Keratinocyte (primary cell): ENCODE results near the gene TANC2. TPM values are rescaled to one million over a fixed set of nuclear protein-coding genes. Genes with fewer than 3 reads are reported as not detected.

ENCODE experiments used
- DNase-seq: peaks from one replicate; pipeline ENCODE4 v3.0.0-alpha.2; 2011; ENCODE audit warnings: low read depth, missing footprints, low spot score
- FAIRE-seq: peaks from 2 replicates; lab custom pipeline; 2011; peaks lifted over from hg19 to GRCh38; lab: Jason Lieb, UNC
- H2AFZ ChIP-seq: 2 replicates; pipeline ENCODE4 v1.6.0; 2012; ENCODE audit warnings: low read length, control low read depth, inconsistent platforms; ENCODE audit not compliant: control insufficient read depth
- H3K27ac ChIP-seq: 2 replicates; pipeline ENCODE4 v1.5.1; 2011; ENCODE audit warnings: low read length; ENCODE audit not compliant: control insufficient read depth, insufficient read depth
- H3K27me3 ChIP-seq: 3 replicates; pipeline ENCODE4 v1.6.0; 2011; ENCODE audit warnings: low read length; ENCODE audit not compliant: control insufficient read depth, insufficient read depth; ENCODE audit errors: extremely low read depth
- H3K36me3 ChIP-seq, 2 experiments: 2 replicates in 1 of 2; 3 replicates in 1 of 2; pipeline ENCODE4 v1.5.1; 2011; ENCODE audit warnings: low read length in 2 of 2, mild to moderate bottlenecking in 1 of 2; ENCODE audit not compliant: control insufficient read depth in 2 of 2, insufficient read depth in 2 of 2; ENCODE audit errors: extremely low read depth in 1 of 2
- H3K4me1 ChIP-seq: 3 replicates; pipeline ENCODE4 v1.5.1; 2011; ENCODE audit warnings: low read length; ENCODE audit not compliant: control insufficient read depth, insufficient read depth; ENCODE audit errors: extremely low read depth
- H3K4me2 ChIP-seq: 3 replicates; pipeline ENCODE4 v1.6.0; 2011; ENCODE audit warnings: low read depth, low read length; ENCODE audit not compliant: control insufficient read depth, insufficient read depth; ENCODE audit errors: extremely low read depth
- H3K4me3 ChIP-seq, 3 experiments: fragments of 200-600 bp in 1 of 3; sonication (generic) in 1 of 3; 2 replicates in 2 of 3; 3 replicates in 1 of 3; pipeline ENCODE4 v1.5.1; 2011 to 2016; ENCODE audit warnings: low read length in 3 of 3, mild to moderate bottlenecking in 3 of 3, control low read depth in 2 of 3, inconsistent platforms in 1 of 3, low read depth in 1 of 3, mixed read lengths in 1 of 3, mixed run types in 1 of 3, moderate library complexity in 1 of 3; ENCODE audit not compliant: control insufficient read depth in 2 of 3, insufficient read depth in 2 of 3; ENCODE audit errors: extremely low read depth in 1 of 3
- H3K79me2 ChIP-seq: 2 replicates; pipeline ENCODE4 v1.6.0; 2012; ENCODE audit warnings: low read length; ENCODE audit not compliant: control insufficient read depth, insufficient read depth
- H3K9ac ChIP-seq: 3 replicates; pipeline ENCODE4 v1.6.0; 2011; ENCODE audit warnings: low read length; ENCODE audit not compliant: control insufficient read depth, insufficient read depth; ENCODE audit errors: extremely low read depth
- H3K9me1 ChIP-seq: 3 replicates; pipeline ENCODE4 v1.6.0; 2011; ENCODE audit warnings: low read length; ENCODE audit not compliant: control insufficient read depth, insufficient read depth; ENCODE audit errors: extremely low read depth
- H3K9me3 ChIP-seq: 2 replicates; pipeline ENCODE4 v1.5.1; 2012; ENCODE audit warnings: low read depth, low read length; ENCODE audit not compliant: control insufficient read depth
- H4K20me1 ChIP-seq: 3 replicates; pipeline ENCODE4 v1.6.0; 2011; ENCODE audit warnings: low read length; ENCODE audit not compliant: control insufficient read depth, insufficient read depth; ENCODE audit errors: extremely low read depth
- CTCF ChIP-seq, 3 experiments: IDR thresholded peaks in 1 of 3; conservative IDR thresholded peaks in 1 of 3; optimal IDR thresholded peaks in 1 of 3; 2 replicates in 2 of 3; 3 replicates in 1 of 3; pipeline versions ENCODE3 to v1.5.1; 2011; ENCODE audit warnings: low read length in 3 of 3, mild to moderate bottlenecking in 3 of 3, moderate library complexity in 2 of 3, control low read depth in 1 of 3, inconsistent platforms in 1 of 3; ENCODE audit not compliant: insufficient read depth in 2 of 3; ENCODE audit errors: extremely low read depth in 1 of 3
- EZH2 ChIP-seq: IDR thresholded peaks from one replicate; pipeline ENCODE4 v1.6.1; 2012; ENCODE audit warnings: inconsistent platforms, mild to moderate bottlenecking, low read length, moderate library complexity
- dilution Hi-C: fragments of 300-500 bp; cut with MboI; formaldehyde crosslinking; loops from one replicate; pipeline ENCODE4 v1.7.0; 2020; ENCODE audit warnings: low sequenced_read_pairs; ENCODE audit not compliant: extremely low pct_ligation_motif_present
- polyA plus RNA-seq, 5 experiments: library from polyadenylated mRNA; depleted of rRNA in 3 of 5; stranded (reverse) in 3 of 5; stranded (forward) in 1 of 5; unstranded in 1 of 5; fragments of >200 nt; gene quantifications; 1 replicate in 1 of 5; 2 replicates in 3 of 5; 3 replicates in 1 of 5; pipeline versions ENCODE4 v1.2.1 to v1.2.3, GENCODE V29; 2011 to 2012; ENCODE audit warnings: missing spikeins in 2 of 5, low read depth in 1 of 5, low replicate concordance in 1 of 5

TANC2 gene
- polyA plus RNA-seq, 1 donor (not counting 4 experiments of a cell fraction or from before 2014, with no cell fraction given) = 22.4 TPM

- Histone ChIP-seq H4K20me1 (no peaks in the 10 kb centered on the region), H3K36me3 (peaks cover 0 to 2% of the 10 kb centered on the region in 2 experiments), H3K27me3 (no peaks in the 10 kb centered on the region), H3K4me2 (peak overlapping the region; percentile 96), H3K9me1 (no peaks in the 10 kb centered on the region), H3K27ac (peak overlapping the region; percentile 83), H3K9me3 (no peaks in the 10 kb centered on the region), H3K4me3 (peak overlapping the region; percentile 81 to 96 (median 83)), H3K9ac (peak overlapping the region; percentile 87), H3K79me2 (peaks cover 50% of the 10 kb centered on the region), H2AFZ (peak overlapping the region; percentile 58), H3K4me1 (peaks cover 18% of the 10 kb centered on the region)
- DNase-seq = no peak
- TF ChIP-seq EZH2 (no peak), CTCF (optimal IDR thresholded peaks at IDR 0.05 in 1 of 3, IDR thresholded peaks at IDR 0.05 in 1 of 3, conservative IDR thresholded peaks at IDR 0.05 in 1 of 3; ENCODE audit: extremely low read depth in 1 of 3, insufficient read depth in 2 of 3, low read length in 3 of 3) (no peak)
- dilution Hi-C loops = no loop called here
- FAIRE-seq = no peak
Observed at GRCh38 chr17:62966426-62967204, 580 bp downstream of the TANC2 start.

GRCh38 chr17:62967205-62967529 is 1.1 kb downstream of the TANC2 start:
- Histone ChIP-seq H3K27ac (peak overlapping the region; percentile 83), H3K4me1 (peaks cover 18% of the 10 kb centered on the region), H3K4me3 (peak overlapping the region; percentile 81 to 96 (median 83)), H3K9me1 (no peaks in the 10 kb centered on the region), H3K79me2 (peaks cover 56% of the 10 kb centered on the region), H3K9ac (peak overlapping the region; percentile 87), H3K9me3 (no peaks in the 10 kb centered on the region), H3K27me3 (no peaks in the 10 kb centered on the region), H4K20me1 (no peaks in the 10 kb centered on the region), H3K36me3 (peaks cover 0 to 2% of the 10 kb centered on the region in 2 experiments), H3K4me2 (peak overlapping the region; percentile 96), H2AFZ (peak overlapping the region; percentile 58)
- FAIRE-seq (no peak), DNase-seq (no peak)
- TF ChIP-seq CTCF (optimal IDR thresholded peaks at IDR 0.05 in 1 of 3, IDR thresholded peaks at IDR 0.05 in 1 of 3, conservative IDR thresholded peaks at IDR 0.05 in 1 of 3; ENCODE audit: extremely low read depth in 1 of 3, insufficient read depth in 2 of 3, low read length in 3 of 3) (no peak), EZH2 (no peak)
- dilution Hi-C loops = no loop called here
